GM13976 (cell line): Measurements from ENCODE around the gene JPT1.
"Not testable (repeated sequence)": the region's sequence is repeated elsewhere in the genome, so short reads cannot be mapped to it uniquely, and the experiment has no call there.

ENCODE experiments used
- DNase-seq: peaks from one replicate; pipeline ENCODE4 v3.0.0; 2012; ENCODE audit warnings: low spot score
- CTCF ChIP-seq: IDR thresholded peaks from 2 replicates; pipeline ENCODE4 v1.5.1; 2012; ENCODE audit warnings: borderline replicate concordance, mild to moderate bottlenecking; ENCODE audit not compliant: insufficient read depth; ENCODE audit errors: extremely low read depth, missing control alignments, control extremely low read depth
- in situ Hi-C: fragments of 300-500 bp; cut with MboI; formaldehyde crosslinking; loops from one replicate; pipeline ENCODE4 v1.12.0; 2022; ENCODE audit warnings: low sequenced_read_pairs, mixed read lengths, inconsistent platforms; ENCODE audit not compliant: unreplicated experiment

Gene JPT1

GRCh38 chr17:75174996-75175395 lies 20.7 kb upstream of the JPT1 start:
- in situ Hi-C loops: no loop called here
- DNase-seq: no peak
- no peak for TF ChIP-seq CTCF

GRCh38 chr17:75173526-75173925 lies 19.2 kb upstream of the JPT1 start:
- no peak for DNase-seq
- in situ Hi-C loops: no loop called here
- no peak for TF ChIP-seq CTCF

- DNase-seq: no peak
- no peak for TF ChIP-seq CTCF
- in situ Hi-C loops: no loop called here
Measured at GRCh38 chr17:75168998-75169397, 14.7 kb upstream of the JPT1 start.

- in situ Hi-C loops: not testable (repeated sequence)
Measured at GRCh38 chr17:75164606-75165005, 10.3 kb upstream of the JPT1 start.

GRCh38 chr17:75163074-75163473 lies 8.8 kb upstream of the JPT1 start:
- DNase-seq: no peak
- no peak for TF ChIP-seq CTCF
- in situ Hi-C loops: no loop called here

More at GRCh38 chr17:75164606-75165005, 10.3 kb upstream of the JPT1 start:
- not testable (repeated sequence) for DNase-seq

- in situ Hi-C loops: no loop called here
- TF ChIP-seq CTCF: no peak
- no peak for DNase-seq
Measured at GRCh38 chr17:75160211-75160610, 5.9 kb upstream of the JPT1 start.

GRCh38 chr17:75159196-75160031 lies 5.1 kb upstream of the JPT1 start:
- in situ Hi-C loops: no loop called here
- TF ChIP-seq CTCF: no peak
- no peak for DNase-seq

- in situ Hi-C loops, DNase-seq: not testable (repeated sequence)
Measured at GRCh38 chr17:75158480-75158879, 4.2 kb upstream of the JPT1 start.
